D341Med (cell line): ENCODE measurements around the gene LRPPRC.
A peak's percentile ranks its signal among the peaks of the same experiment; 100 is the strongest.

ENCODE experiments used
- DNase-seq: peaks from one replicate; pipeline ENCODE4 v3.0.0; 2012; ENCODE audit warnings: low spot score

Gene LRPPRC

GRCh38 chr2:43906448-43907109, 89.2 kb downstream of the LRPPRC start:
- no peak for DNase-seq

DNA sequence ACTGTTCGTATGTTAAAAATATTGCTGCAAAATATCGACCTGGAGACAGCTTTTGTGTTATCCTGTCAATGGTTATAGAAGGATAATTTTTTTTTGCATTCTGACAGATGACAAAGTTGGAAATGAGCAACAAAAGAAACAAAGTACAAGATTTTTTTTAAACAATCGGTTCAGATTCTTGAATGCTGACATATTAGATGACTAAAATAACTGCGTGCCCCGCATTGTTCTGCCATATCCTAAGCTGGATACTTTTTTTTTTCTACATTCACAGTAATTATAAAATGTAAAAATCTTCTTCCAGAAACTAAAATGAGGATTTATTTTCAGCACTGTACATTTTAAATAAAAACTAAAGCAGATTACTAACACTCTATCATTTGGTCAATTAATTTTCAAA, 89.9 kb downstream of the LRPPRC start:
- no peak for DNase-seq

DNA sequence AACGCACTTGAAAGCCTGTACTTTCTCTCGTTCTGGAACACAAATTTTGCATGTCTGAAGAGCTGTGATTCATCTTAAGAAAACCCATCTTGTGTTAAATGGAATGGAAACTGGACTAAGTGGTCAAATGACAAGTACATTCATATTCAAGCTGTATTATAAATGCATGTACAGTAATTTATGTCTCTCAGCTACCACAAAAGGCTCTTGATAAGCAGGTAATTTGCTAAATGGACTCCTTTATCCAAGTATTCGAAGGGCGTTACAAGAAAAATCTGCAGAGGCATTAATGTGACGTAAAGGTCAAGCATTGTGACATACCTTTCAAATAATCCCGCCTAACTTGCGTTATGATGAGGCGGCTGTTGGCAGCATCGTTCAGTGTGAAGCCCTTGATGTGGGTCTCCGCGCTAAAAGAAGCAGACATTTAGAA, 90.4 kb downstream of the LRPPRC start:
- DNase-seq = no peak

- no peak for DNase-seq
Measured at GRCh38 chr2:43899589-43899988, 96.2 kb downstream of the LRPPRC start.

DNA sequence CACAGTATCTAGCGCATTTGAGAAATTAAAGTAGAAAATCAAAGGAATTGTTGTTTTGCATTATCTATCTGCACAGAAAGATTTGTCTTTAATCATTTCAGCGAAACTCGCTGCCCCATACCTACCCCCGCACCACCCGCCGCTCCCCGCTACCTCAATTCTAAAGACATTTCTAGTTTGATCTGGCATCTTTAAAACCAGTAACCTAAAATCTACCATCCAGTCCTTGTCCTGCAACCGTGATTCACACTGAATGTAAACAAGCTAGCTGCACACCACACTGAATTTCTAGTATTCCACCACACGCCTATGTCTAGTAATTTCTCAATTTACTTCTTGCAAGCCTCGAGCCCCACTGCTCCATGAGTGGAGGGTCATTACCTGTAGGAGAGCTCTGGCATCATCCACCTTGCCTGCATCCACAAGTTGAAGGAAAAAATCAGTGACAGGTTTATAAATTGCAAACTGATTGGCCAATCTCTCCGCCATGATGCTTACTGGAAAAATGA, 96.9 kb downstream of the LRPPRC start:
- DNase-seq = no peak

DNA sequence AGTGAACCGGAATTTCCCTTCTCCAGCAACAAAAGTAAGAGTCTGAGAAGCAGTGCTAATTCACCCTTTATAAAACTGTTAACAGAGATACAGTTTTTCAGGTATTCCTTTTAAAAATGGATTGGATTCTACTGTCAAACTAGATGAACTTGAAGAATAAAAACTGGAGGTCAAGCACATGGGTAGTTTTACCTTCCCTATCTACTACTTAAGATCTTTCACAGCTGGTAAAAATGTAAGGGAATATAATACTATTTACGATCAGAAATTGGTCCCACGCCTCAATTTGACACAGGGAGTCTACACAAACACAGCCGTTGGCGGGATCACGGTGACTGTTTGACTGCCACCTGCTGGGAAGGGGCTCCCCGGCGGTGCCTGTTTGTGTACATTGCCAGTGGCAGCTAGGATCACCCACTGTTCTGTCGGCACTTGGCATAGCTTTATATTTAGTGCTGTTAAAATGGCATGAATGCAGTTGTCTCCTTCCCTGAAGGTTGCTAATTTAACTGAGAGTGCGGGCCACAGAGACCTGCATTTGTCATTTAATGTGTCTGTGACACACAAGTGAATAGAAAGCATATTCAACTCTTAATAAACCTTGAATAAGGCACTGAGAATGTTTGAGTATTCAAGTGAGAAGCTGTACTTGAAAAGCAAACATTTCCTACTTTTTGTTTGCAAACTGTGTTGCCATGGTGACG, 97.5 kb downstream of the LRPPRC start:
- peak; percentile 51 for DNase-seq

DNA sequence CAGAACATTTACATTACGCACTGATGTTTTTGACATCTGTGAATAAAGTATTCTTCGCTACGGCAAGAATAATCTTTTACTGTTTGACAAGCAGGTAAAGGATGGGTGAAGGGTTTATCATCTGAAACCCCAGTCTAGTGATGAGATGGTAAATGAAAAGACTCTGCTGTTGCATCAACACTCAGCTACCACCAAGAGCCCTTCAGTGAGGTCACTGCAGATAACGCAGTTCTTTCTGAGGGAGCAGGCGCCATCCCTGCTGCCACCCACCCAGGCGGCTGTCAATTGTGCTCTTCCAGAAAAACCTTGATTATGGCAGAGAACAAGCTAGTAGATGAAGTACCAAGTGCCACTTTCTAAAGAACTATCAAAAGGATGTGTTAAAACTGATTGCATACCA, 98.3 kb downstream of the LRPPRC start:
- no peak for DNase-seq

GRCh38 chr2:43896906-43897305, 98.9 kb downstream of the LRPPRC start:
- no peak for DNase-seq

GRCh38 chr2:43894743-43895142, 101.0 kb downstream of the LRPPRC start:
- no peak for DNase-seq

DNA sequence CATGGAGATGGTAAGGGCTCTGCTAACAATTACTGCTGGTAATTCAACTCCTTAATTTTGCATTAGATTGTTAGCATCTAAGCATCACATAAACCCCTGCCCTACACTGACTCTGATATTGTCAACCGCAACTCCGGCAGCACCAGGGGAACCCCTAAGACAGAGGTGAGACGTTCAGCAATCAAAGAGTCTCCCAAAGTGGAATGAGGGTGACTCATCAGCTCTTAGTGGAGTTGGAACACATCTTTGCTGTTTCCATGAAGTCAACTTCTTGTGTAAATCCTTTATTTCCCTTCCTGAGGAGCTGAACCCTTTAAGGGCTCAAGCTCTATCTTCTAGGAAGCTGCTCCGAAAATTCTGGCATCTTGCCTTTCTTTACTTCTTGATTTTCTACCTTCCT, 104.9 kb downstream of the LRPPRC start:
- DNase-seq = no peak

DNA sequence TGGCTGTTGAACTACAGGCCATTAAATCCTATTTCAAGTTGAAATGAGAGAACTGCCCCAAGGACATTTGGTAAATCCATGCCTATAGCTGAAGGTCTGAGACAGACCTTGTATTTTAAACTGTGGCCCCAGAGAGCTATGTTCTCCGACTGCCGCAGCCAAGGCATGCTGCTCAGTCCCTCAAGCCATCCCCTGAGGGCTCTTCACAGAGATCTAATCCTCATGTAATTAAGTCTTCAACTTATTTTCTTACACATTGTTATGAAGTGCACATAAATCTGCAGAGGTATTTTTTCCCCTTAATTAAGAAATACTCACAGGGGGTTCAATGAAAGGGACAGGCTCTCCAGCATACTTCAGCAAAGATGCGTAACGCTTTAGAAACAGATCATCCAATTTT, 106.4 kb downstream of the LRPPRC start:
- peak; percentile 63 for DNase-seq

GRCh38 chr2:43887176-43887575, 108.6 kb downstream of the LRPPRC start:
- no peak for DNase-seq

- DNase-seq = no peak
Measured at GRCh38 chr2:43885132-43885632, 110.6 kb downstream of the LRPPRC start.

DNA sequence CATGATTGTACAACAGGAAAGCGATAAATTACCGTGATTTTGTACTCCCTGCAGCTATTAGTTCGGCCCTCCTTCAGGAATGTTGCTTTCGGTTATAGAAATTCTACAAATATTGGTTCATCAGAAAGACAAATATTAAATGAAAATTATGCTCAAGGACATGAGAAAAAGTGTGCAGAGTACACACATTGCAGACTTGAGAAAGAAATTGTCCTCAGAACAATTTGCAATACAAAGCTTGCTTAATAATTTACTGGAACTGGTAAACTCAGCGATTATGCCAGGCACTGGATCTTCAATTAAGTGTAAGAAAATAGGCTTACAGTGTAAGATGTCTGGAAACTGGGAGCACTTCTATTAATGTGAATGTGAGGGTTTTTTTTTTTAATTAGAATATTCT, 111.1 kb downstream of the LRPPRC start:
- no peak for DNase-seq

DNA sequence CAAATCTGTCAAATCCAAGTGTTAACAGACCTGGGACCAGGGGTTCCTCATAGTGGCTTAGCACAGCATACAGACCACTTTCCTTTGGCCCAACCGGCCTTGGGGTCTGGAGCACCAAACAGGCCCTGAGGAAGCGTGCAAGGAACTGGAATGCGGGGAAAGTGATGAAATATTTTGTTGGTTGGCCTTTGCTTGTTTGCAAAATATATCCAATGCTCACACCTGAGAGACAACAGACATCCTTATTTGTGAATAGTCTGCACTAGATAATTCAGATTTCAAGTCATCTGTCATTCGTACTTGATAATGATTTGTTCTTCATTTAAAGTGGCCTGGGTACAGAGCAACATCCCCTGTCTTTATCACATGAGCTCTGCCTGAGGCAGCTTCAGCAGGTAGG, 113.5 kb downstream of the LRPPRC start:
- no peak for DNase-seq

DNA sequence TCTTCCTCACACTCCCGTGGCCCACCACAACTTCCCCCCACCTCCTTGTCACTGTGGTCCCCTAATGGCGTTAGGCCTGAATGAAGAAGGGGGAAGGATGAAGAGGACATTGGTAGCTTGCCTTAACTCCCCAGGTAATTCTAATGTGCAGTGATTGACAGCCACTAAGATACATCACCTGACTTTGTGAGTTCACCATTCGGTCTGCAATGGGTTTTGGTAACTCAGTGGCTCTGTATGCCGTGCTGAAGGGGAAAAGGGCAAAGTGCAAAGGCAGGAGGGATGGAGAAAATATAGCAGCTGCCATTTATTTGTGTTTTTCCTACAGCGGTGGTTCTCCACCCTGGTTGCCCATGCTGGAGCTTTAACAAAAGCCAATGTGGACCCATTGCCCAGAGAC, 114.8 kb downstream of the LRPPRC start:
- DNase-seq = no peak

DNA sequence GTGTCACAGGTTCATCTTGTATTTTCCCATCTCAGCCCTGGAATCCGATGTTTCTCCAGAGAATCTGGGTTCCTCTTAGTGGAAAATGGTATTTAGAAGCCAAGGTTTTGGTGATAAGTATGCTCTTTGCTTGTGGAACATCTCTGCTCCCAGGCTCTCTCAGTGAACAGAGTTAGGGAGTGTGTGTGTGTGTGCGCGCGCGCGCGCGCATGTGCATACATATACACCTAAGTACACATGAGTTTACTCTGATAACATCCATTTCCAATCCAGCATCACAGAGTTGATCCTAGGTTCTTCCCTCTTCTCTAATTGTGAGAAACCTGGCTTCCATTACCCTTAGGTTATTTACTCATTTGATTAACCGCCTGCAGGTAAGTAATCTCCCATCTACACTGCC, 115.3 kb downstream of the LRPPRC start:
- DNase-seq = no peak

DNA sequence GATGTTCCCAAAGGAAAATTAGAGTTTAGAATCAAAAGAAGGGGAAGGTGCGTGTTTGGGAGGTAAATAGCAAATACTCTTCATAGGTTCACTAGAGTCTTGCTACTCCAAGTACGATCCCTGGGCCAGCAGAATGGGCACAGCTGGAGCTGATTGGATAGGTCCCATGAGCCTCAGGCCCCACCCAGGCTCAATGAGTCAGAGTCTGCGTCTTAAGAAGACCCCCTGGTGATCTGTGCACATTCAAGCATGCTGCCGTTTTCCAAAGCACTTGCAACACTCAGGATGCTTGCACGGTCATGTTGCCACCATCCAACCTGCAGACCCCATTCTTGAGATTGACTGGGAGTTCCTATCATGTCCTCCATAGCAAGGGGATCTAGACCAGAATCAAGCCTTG, 116.5 kb downstream of the LRPPRC start:
- no peak for DNase-seq

DNA sequence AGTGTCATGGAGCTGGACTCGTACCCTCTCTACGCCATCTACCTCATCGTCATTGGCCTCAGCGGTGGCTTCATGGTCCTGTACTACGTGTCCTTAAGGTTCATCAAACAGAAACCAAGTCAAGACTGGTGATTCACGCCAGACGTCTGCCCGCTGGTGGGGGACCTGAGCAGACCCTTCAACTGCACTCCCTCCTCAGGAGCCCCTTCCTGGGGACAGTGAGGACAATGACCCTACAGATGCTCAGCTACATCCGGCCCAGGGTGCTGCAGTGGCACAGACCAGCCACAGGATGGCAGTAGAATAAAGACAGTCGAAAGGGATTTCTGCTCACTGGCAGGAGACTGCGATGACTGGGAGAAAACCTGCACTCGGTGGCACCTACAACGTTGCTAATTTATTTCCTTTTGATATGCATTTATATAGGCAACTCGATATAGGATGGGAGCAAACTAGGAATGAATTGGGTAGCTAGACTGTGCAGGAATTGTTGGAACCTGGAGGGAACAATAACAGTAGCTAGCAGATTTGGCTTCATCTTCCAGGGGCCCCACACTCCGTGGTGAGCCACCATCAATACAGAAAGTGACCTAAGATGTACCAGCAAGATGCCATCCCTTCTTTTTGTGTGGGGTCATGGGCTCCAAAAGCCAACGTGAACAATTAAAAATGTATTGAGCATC, 117.9 kb downstream of the LRPPRC start:
- DNase-seq = peak; percentile 83

DNA sequence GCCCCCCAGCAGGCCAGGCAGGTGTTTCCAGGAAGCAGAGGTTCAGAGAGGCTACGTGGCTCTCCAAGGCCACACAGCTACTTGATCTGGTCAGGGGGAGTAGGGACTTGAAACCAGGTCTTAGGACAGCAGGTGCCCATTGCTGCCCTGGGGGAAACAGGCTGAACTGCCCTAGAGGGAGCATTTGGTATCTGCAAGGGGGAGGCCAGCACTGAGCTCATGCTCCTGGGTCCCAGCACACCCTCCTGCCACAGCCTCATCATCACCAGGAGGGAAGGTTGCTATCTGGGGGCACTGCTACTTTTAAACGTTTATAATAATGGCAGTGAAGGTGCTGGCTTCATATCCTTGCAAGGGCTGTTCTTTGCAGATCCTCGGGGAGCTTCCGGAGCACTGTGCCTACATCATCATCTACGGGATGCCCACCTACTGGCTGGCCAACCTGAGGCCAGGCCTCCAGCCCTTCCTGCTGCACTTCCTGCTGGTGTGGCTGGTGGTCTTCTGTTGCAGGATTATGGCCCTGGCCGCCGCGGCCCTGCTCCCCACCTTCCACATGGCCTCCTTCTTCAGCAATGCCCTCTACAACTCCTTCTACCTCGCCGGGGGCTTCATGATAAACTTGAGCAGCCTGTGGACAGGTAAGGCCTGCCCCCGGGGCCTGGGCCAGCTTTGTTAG, 120.9 kb downstream of the LRPPRC start:
- DNase-seq = no peak

DNA sequence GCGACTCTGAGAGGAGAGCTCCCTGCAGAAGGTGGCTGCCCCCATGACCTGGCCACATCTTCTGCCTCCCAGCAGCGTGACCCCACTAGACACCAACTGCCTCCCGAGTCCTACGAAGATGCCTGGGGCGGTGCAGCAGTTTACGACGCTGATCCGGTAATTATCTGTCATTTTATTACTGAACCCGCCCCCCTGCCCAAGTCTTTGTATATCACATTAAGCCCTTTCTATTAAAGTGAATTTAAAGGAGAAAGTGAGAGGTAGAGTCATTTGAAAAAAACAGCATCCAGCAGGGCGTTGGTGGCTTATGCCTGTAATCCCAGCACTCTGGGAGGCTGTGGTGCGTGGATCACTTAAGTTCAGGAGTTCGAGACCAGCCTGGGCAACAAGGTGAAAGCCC, 123.6 kb downstream of the LRPPRC start:
- no peak for DNase-seq

DNA sequence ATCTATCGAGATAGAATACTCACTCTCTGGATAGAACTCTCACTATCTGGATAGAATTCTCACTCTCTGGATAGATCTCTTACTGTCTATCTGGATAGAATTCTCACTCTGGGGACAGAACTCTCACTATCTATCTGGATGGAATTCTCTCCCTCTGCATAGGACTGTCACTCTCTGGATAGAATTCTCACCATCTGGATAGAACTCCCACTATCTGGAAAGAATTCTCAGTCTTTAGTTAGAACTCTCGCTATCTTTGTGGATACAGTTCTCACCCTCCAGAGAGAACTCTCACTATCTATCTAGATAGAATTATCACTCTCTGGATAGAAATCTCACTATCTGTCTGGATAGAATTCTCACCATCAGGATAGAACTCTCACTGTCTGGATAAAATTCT, 140.5 kb downstream of the LRPPRC start:
- DNase-seq = no peak
